OCI-M2 (cell line): ENCODE data around the gene PRAME.
"Not testable (repeated sequence)": the region's sequence is repeated elsewhere in the genome, so short reads cannot be mapped to it uniquely, and the experiment has no call there.

ENCODE experiments used
- DNase-seq: peaks from one replicate; lab custom pipeline; 2025; ENCODE audit not compliant: unreplicated experiment; lab: John Stamatoyannopoulos, UW

Gene PRAME

DNA sequence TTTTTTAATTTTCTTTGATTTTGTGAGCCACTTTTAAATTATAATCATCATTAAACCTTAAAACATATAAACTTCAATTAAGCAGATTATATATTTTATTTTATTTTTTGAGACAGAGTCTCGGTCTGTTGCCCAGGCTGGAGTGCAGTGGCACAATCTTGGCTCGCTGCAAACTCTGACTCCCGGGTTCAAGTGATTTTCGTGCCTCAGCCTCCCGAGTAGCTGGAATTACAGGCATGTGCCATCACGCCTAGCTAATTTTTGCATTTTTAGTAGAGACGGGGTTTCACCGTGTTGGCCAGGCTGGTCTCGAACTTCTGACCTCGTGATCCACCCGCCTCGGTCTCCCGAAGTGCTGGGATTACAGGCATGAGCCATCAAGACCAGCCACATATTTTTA, 22.5 kb upstream of the PRAME start:
- DNase-seq: not testable (repeated sequence)

DNA sequence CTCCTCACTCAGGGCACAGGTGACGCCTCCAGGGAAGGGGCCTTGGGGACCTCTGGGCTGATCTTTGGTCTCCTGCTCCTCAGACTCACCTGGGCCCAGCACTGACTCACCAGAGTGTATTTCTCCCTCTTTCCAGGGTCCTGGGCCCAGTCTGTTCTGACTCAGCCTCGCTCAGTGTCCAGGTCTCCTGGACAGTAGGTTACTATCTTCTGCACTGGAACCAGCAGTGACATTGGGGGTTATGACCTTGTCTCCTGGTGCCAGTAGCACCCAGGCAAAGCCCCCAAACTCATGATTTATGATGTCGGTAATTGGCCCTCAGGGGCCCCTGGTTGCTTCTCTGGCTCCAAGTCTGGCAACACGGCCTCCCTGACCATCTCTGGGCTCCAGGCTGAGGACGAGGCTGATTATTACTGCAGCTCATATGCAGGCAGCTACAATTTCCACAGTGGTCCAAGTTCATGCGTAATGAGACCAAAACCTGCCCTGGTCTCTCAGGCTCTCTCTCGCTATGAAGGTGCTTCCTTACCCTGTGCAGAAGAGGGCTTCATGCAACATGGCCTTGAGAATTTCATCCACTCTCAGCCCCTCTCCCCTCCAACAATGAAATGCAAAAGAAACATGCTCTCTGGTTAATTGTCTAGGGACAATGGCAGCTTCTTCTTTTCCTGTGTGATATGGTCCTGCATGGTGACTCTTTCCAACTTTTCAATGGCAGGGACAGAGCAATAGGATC, 21.0 kb upstream of the PRAME start:
- DNase-seq: no peak

DNA sequence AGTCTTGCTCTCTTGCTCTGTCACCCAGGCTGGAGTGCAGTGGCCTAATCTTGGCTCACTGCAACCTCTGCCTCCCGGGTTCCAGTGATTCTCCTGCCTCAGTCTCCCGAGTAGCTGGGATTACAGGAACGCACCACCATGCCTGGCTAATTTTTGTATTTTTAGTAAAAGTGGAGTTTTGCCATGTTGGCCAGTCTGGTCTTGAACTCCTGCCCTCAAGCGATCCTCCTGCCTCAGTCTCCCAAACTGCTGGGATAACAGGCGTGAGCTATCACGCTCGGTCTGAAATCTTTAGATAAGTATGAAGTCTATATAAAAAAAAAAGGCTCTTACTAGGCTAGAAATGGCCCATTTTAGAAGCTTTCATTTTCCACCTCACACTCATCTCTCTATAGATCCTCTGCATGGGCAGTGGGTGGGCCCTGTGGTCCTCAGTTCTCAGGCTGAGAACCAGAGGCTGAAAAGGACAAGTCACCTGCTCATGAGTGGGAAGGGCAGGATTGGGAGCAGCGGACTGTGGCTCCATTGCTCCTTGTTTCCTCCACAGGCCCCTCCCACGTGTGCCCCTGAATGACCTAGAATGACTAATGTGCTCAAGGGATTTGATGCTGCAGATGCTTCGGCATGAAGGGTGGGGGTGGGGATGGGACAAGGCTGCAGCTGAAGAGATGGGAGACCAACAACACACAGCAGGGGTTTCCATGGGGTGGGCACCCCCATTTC, 19.8 kb upstream of the PRAME start:
- DNase-seq: no peak

DNA sequence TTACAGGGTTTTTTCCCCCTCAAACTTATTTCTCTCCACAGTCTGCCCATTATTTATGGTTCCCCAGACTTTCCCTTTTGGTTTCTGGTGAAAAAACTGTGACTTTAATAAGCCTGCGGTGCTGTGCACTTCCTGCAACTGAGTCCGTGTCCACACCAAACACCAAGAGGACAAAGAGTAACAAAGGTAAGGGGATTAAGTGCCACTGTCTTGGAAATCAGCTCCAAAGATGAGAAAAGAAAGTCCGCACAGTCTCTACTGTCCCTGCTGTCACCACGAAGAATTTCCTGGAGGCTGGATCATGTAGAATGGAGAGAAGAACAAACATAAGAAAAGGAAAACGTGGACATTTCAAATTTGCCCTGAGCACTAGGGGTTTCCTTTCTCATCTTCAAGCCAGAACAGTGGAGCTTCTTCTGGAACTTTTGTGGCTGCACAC, 17.9 kb upstream of the PRAME start:
- no peak for DNase-seq

DNA sequence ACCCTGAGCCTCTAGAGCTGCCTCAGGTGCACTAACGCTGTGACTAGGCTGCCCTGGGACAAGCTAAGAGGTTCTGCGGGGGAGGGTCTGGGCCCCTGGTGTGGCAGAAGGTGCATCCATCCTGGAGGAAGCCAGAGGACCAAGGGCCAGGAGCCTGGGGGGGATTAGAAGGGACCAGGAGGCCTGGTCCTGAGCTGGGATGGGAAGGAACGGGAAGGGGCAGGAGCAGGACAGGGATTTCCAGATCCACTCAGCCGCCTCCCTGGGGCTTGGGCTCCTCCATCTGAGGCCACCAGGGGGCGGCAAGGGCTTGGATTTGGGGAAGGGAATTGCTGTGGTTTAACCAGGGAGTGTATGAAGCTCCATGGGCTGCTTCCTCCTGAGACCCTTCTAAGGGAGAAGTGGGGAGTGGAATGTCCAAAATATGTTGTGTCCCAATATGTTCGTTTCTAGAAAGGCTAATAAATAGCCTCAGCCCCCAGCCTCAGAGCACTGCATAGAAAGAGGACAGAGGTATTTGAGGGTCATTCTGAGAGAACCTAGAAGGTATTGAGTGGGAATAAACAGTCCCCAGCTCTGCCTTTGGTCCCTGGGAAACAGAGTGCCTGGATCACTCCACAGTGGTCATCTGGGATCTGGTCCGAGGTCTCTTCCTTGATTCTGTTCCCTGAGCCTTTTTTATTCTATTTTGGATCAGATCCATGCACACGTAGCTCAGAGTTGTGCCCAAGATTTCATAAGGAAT, 17.4 kb upstream of the PRAME start:
- DNase-seq: no peak

DNA sequence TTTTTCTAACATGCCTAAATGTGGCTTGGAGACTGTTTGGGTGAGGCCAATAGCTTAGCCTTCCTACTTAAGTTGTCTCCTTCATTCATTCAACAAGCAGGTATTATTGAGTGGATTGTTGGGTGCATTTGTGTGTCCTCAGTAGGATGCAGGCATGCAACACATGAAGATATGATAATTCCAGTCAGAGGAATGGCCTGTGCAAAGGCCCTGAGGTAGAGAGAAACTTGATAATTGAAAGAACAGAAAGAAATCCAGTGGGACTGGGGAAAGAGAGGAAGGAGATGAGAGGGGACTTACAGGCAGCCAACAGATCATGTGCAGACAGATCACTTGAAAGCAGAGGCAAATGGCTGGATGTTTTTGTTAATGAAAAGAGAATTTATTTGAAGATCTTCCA, 15.3 kb upstream of the PRAME start:
- DNase-seq: no peak

DNA sequence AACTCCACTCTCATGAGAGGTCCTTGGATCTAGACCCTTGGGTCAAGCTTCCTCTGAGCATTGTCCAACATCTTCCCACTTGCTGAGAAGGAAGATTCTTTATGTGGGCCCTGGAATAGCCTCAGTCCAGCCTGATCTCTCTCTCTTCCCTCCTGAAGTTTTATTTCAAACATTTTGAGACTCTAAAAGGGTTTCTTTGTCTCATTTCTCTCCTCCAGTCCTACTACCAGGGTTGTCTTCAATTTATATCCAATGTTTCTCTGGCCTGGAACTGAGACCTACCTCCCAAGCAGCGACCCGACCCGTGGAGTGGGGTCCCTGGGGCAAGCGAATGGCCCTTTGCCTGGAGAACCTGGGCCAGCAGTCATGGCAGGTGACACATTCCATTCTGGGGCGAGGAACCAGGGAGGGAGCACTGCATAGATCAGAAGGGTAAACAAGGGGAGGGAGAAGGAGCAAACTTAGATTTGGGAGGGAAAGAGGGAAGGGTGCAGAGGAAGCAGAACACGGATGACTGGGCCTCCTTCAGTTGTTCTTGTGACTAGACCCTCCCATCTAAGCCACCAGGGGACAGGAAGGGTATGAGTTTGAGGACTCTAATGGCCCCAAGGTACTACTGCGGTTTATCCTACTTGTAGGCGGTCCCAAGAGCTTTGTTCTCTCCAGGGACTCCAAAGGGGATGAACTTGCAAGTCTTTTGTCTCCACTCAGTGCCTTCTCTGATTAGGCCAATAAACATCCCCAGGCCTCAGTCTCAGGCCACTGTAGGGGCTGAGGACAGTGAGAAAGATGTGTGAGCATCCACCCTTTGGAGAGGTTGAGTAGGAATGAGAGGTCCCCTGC, 14.2 kb upstream of the PRAME start:
- no peak for DNase-seq

DNA sequence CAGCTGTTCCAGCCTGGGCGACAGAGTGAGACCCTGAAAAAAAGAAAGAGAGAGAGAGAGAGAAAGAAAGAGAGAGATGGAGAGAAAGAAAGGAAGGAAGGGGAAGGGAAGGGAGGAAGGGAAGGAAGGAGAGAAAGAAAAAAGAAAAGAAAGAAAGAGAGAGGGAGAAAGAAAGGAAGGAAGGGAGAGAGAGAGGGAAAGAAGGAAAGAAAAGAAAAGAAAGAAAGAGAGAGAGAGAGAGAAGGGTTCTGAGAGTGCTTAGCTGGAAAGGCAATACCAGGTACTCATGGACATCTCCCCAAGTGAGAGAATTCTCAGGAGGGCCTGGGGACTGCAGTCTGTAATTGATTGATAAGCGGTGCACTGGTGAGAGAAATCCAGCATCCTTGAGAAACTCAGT, 12.8 kb upstream of the PRAME start:
- no peak for DNase-seq

DNA sequence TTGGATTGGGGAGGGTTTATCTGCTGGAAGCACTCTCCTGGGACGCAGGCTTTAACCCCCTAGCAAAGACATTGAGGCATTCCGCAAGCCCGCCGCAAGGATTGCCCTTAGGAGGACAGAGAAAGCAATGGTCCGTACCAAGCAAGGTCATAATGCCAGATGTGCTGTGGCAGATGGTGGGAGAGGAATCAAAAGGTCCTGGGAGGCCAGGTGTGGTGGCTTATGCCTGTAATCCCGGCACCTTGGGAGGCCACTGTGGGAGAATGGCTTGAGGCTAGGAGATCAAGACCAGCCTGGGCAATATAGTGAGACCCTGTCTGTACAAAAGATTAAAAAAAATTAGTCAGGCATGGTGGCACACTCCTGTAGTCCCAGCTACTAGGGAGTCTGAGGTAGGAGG, 12.4 kb upstream of the PRAME start:
- no peak for DNase-seq

DNA sequence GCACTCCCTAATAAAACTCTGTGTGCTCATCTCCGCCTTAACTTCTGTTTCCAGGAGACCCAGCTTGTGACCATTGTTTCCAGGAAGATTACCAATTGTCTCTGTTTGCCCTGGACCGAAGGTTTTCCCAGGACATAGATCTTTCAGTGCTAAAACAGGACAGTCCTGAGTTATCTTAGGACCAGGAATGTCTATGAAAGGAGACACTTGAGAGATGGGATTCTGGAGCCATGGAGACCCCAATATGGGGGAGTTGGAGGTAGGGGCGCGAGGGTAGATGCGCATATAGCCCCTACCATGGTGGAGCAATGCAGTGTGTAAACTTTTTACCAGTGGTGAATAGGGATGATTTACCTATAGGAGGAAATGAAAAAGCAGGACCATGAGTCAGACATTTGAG, 10.2 kb upstream of the PRAME start:
- DNase-seq: no peak

DNA sequence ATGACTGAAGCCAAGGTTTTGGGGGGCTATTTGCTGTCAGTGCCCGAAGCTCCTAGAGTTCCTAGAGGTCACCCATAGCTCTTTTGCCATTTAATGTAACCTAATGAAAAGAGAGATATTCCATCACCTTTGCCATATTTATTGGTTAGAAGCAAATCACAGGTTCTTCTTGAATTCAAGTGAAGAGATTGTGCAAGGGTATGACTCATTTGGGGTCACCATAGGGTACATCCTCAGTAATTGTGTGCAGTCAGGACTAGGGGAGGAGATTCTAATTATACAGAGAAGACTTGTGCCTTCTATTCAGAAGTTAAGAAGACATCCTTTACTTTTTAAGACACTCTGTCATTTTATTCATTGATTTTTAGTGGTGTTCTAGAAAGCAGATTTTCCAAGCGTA, 6.9 kb upstream of the PRAME start:
- no peak for DNase-seq

DNA sequence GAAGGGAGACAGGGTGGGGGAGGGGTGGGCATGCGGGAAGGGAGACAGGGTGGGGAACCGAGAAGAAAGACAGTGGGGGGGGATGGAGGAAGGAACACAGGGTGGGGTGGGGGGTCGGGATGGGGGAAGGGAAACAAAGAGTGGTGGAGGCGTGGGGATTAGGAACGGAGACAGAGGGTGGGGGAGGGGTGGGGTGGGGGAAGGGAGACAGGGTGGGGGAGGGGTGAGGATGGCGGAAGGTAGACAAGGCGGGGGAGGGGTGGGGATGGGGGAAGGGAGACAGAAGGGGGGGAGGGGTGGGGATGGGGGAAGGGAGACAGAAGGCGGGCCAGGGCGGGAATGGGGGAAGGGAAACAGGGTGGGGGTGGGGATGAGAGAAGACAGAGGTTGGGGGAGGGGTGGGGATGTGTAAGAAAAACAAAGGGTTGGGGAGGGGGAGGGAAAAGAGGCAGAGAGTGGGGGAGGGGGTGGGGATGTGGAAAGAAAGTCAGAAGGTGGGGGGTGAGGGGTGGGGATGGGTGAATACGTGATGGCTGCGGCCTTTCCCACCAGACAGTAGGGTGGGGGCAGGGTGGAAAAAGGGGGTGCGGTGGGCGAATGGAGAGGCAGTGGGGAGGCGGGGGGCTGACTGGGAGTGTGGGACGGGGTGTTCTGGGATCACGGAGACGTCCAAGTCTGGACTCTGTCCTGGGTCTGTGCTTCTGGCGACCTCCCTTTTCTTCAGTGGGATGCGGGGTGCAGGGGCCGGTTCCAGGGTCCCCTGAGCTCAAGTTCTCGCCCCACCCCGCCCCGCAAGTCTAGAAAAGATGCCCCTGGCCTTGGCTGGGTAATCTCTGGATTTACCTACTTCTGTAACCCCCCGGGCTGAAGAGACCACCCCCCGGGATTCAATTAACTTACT, 744 bp downstream of the PRAME start:
- DNase-seq: no peak

DNA sequence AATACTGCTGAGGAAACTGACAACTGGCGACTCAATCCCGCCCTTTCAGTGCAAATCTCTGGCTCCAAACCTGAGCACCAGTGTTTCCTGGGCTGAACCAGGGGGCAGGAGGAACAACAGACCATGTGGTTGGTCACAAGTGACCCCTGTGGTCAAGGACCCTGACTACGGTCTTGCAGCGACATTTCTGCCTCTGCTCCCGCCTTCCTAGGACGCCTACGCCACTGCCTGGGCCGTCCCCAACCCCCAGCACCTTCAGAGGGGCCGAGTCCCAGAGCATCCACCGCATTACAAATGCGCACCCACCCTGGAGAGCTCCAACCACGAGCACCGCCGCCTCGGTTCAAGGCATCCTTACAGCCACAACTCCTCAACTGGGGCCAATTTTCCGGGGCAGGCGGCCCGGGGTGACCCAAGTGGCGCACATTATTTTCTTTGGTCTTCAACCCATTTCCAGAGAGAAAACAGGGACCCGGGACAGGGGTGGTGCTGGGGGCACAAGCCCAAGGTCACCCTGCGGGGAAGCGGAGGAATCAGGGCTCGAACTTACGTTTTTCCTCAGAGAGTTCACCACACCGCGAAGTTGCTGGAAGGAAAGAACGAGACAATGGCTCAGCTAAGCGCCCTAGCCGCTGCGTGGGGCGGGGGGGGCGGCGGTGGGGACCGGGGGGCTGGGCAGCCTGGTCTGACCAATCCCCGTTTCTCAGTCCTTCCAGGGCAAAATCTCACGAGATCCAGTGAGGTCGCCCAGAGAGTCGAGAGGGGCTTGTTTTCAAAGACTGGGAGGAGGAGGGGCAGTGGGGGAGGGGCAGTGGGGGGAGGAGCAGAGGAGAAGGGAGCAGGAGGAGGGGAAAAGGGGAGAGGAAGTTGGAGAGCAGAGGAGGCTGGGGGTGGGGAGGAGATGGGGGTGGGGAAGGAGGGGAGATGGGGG, 1.8 kb downstream of the PRAME start:
- DNase-seq: no peak

DNA sequence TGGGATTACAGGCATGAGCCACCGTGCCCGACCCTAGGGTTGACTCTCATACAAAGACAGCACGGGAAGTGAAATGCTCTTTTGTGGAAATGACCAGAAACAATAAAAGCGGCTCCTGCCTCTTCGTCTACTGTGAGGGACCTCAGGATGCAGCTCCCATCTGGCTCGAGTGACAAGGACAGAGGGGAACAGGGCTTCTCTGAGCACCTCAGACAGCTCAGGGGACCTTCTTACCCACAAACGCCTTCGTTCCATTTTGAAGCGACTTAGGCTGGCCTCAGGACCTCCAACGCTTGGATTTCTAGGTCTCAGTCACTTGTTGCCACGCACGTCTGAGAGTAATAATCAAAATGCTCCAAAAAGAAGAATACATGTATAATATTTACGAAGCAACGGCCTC, 2.5 kb downstream of the PRAME start:
- DNase-seq: no peak

DNA sequence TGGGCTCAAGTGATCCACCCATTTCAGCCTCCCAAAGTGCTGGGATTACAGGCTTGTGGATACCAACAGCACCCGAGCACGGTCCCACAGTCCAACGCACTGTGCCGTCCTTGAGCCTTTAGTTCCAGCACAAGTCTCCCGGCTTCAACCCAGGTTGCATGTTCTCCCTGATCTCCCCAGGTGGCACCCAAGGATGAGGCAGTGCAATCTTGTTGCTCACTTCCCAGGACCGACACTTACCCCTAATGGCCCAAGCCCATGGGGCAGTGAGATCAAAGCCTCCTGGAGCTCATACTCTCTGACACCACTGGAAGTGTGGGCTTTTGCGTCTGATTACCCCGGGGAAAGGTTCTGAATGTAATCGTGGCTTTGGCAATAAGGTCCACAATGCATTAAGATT, 3.5 kb downstream of the PRAME start:
- no peak for DNase-seq

DNA sequence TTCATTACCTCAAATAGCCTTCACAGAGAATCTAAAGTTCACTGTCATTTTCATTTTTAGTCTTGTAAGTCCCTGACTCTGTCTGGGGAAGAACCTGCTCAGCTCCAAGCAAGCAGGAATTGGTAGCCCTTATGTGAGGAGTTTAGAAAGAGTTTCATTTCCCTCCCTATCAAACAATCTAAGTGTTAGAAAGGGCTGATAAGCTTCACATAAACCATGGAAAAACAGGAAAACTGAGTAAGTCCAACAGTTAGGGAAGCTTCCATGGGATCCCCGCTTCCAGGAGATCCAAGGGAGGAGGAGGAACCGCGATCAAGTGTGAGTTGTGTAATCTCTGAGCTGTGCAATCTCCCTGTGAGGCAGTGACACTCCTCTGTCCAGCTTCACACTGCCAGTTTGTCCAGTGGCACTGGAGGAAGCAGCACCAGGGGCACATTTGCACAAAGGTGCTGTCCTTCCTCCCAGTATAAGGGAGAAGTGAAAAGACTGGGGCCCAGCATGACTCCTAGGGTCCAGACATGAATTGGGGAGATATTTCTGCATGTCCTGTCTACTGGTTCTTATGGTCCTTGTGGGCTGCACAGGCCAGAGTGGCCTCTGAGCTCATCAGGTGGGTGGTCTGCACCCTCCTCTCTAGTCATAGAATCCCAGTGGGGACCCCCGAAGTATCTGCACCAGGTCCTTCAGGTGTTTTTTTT, 4.3 kb downstream of the PRAME start:
- DNase-seq: no peak

DNA sequence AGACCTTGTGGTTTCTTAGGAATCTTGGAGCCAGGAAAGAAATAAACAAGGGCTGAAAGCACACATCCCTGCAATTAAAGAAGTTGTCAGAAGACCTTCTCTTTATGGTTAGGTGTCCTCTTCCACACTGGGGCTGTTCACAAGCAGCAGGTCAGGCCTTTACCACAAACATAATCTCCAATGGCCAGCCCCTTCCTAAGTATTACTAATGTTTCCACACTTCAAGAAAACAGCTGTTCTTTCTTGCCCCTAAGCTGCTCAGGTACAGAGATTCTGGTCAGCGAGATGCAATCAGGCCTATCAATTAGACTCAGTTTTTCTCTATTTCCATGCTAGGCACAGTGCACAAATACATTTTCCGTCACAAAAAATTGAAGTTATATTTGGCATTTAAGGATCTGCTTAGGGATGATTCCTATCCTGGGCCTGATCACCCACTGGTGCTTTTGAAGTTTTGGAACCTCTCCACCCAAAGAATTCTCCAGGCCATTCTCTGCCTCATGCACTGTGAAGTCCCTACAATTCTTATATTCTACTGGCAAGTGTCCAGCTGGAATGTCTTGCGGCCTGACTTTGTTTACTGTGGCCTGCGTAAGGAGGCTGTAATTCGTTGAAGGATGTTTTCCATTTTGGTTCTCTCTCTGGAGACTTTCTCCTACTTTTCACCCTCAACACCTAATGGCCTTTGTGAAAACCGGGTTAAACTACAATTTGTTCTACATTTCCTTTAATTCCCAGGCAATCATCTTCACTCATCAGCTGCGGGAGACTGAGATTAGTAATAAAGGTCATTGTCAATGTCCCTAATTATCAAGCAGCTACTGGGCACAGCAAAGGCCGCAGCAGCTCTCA, 5.1 kb downstream of the PRAME start:
- DNase-seq: no peak

DNA sequence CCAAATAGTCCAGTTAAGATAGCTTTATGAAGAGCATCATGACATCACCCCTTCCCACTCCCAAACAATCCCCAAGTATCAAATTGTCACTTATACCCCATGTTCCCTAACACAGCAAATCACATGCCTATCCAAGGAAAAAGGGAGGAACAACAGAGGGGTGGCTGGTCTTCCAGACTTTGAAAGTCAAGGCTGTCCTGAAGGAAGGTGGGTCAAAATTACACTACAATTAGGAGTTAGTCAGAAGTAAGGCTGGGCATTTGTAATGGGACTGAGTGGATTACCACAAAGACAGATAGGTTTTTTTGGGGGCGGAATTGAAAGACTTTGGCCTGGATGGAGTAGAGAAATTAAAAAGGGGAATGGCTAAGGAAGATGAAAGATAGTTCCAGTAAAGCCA, 5.9 kb downstream of the PRAME start:
- no peak for DNase-seq
